Effector CD4-positive, alpha-beta T cell (primary cell): Measurements from ENCODE around the gene IGSF6. TPM values are rescaled to one million over a fixed set of nuclear protein-coding genes. Genes with fewer than 3 reads are reported as not detected.
A peak's percentile ranks its signal among the peaks of the same experiment; 100 is the strongest.
"Not testable (repeated sequence)": the region's sequence is repeated elsewhere in the genome, so short reads cannot be mapped to it uniquely, and the experiment has no call there.

Experiments
- DNase-seq: peaks from one replicate; pipeline ENCODE4 v3.0.0-alpha.2; 2020
- total RNA-seq: gene quantifications from one replicate; lab custom pipeline; 2026; lab: John Stamatoyannopoulos, UW

Gene IGSF6, protein sequence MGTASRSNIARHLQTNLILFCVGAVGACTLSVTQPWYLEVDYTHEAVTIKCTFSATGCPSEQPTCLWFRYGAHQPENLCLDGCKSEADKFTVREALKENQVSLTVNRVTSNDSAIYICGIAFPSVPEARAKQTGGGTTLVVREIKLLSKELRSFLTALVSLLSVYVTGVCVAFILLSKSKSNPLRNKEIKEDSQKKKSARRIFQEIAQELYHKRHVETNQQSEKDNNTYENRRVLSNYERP
- not detected for total RNA-seq

DNA sequence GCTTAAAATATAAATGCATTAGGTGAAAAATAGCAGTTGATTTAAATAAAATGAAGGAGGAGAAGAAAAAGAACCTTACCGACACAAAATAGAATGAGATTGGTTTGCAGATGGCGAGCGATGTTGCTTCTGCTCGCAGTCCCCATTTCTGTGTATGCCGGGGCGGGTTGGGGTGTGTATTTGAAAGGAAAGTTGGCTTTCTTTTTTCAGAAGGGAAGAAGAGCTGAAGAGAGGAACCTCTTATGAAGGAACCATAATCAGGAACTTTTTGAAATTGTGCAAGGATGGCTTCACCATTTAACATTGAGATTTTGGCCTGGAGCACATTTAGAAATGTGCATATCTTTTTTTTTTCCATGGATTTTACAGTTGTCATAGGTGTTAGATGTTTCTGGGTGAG lies at the start of gene IGSF6:
Gene IGSF6 (minus strand): TSS at position 156 of the 400 bp plus-strand sequence. CDS start 10 bp downstream, at position 146.
- no peak for DNase-seq

DNA sequence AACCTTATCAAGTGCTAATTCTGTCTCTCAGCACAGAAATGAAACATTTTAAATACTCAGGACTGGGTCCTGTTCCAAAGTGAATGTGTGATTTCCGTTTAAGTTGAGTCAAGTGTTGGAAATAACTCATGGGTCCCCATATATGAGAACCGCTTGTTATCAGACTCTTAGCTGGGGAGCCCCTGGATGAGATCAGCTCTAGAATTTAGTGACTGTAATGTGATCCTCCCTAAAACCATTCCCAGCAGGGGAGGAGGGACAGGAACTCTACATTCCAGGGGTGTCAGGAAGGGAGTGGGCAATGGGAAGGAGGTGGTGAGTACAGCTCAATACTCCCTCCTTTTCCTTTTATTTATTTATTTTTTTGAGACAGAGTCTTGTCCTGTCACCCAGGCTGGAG lies 48.9 kb upstream of the IGSF6 start:
- DNase-seq: no peak

DNA sequence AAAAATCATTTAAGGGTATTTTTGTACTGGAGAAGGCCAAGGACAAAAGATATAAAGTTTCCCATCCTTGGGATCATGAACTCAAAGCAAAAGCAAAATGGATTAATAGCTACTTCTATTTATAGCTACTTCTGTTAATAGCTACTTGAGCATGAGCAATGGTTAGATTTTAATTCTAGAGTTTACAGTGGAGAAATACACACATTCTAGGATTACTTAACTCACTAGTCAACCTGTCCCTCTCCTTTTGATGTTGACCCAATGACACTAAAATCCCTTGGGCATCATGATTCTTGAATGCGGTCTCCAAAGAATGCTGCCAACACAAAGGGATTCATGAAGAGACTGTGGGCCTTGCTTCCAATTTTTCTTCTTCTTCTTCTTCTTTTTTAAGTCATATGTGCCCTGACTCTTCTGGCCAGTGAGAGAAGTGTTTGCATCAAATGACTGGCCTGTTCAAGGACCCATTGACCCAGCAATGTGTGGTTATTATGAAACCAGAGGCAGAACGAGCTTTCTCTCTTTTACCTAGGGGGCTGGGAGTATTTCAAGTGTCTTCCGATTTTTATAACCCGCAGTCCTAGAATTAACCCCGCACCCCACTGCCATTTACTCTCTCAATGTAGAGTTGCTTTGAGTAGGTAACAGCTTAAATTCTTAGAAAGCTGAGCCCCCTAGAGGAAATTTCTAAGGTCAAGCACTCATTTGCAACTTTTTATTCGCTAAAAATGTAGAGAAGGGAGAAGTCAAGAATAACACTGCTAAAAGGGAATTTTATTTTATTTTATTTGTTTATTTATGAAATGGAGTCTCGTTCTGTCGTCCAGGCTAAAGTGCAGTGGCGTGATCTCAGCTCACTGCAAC lies 46.0 kb upstream of the IGSF6 start:
- DNase-seq: no peak

DNA sequence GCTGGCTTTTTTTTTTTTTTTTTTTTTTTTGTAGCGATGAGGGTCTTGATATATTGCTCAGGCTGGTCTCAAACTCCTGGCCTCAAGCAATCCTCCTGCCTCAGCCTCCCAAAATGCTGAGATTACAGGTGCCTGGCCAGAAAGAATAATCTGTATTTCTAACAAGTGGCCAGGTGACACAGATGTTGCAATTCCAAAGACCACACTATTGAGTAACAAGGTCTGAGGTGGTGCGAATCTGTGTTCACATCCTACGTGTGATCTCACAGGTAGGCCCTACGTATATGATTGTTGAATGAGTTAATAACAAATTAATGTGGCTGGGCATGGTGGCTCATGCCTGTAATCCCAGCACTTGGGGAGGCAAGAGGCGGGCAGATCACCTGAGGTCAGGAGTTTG lies 44.6 kb upstream of the IGSF6 start:
- no peak for DNase-seq

DNA sequence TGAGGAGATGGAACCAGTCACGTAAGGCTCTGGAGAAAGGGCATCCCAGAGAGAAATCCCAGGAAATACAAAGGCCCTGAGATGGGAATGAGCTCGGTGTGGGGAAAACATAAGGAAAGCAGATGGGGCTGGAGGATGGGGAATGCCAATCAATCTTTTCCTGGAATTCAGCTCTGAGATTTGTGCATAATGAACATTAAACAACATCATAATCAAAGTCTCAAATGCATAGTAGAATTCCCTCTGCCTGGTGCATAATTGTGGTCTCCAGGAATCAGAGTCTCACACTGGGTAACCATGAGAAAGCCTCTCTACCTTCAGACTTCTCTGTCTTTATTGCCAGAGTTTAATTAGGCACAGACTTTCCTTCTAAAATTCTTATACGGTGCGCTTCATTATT lies 42.2 kb upstream of the IGSF6 start:
- no peak for DNase-seq

DNA sequence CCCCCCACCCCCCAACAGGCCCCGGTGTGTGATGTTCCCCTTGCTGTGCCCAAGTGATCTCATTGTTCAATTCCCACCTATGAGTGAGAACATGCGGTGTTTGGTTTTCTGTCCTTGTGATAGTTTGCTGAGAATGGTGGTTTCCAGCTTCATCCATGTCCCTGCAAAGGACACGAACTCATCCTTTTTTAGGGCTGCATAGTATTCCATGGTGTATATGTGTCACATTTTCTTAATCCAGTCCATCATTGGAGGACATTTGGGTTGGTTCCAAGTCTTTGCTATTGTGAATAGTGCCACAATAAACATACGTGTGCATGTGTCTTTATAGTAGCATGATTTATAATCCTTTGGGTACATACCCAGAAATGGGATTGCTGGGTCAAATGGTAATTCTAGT lies 38.6 kb upstream of the IGSF6 start:
- DNase-seq: not testable (repeated sequence)

DNA sequence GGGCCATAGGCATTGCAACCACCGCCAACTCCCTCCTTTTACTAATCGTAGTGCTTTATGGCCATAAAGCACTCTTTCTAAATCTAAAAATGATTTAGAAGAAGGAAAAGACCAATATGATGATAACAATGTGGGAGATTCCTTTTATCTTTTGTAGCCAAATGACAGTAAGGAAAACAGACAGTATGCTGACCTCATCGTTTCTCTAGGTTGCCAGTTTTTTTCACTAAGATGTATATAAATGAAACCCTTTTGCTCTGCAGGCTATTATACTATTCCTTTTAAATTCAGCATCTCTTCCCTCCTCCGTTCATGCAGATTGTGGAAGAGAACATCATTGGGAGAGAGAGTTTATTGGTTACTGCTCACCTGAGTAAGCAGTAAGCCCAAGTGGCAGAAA lies 36.7 kb upstream of the IGSF6 start:
- DNase-seq: no peak

DNA sequence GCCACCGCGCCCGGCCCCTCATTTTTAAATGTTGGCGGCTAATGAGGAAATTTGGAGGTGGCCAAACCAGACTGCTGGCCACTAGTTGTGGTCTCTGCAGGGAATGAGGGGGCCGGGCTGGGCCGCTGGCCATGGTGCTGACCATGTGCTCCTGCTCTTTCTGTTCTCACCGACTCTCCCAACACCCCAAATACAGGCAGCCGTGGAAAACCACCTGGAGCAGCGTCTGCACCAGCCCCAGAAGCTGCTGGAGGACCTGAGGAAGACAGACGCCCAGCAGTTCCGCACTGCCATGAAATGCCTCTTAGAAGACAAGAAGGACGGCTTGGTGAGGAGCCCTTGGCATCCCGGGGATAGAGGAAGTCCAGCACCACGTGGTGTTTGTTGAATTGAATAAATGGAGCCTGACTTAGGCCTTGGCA lies 32.6 kb upstream of the IGSF6 start:
- DNase-seq: no peak

DNA sequence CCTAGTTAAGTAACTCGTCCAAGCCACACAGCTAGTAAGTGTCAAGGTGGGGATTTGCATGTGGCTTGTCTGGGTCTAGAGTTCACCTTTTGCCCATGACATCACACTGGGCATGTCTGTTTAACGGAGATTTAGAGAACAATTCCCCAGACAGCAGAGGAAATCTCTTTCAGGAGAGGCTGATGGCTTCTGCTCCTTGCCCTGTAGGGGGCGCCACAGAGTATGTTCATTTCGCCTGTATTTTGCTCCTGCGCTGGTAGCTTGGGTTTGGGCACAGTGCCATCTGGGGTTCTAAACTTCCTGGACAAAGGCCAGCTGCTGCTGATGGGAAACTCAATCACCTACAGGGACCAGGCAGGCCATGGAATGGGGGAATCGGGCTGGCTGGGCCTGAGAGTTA lies 31.8 kb upstream of the IGSF6 start:
- peak; percentile 6 for DNase-seq

DNA sequence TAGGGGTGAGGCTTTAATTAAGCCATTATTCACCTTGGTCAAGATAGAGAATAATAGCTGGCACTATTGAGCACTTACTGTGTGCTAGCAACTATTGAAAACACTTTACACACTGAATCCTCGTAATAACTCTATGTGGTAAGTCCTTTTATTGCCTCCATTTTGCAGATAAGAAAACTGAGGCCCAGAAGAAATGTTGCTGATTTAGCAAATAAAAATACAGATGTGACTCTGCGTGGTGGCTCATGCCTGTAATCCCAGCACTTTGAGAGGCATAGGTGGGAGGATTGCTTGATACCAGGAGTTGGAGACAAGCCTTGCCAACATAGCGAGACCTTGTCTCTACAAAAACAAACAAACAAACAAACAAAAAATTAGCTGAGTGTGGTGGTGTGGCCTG lies 30.8 kb upstream of the IGSF6 start:
- DNase-seq: no peak

DNA sequence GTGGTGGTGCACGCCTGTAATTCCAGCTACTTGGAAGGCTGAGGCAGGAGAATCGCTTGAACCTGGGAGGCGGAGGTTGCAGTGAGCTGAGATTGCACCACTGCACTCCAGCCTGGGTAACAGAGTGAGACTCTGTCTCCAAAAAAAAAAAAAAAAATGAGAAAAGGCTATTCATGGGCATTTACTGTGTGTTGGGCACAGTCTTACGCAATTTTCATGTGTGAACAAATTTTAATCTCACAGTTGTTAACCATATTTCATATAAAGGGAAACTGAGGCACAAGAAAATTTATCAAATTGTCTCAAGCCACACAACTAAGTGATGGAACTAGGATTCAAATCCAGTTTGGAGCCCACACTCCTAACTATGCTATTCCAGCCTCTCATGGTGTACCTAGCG lies 28.3 kb upstream of the IGSF6 start:
- DNase-seq: not testable (repeated sequence)

DNA sequence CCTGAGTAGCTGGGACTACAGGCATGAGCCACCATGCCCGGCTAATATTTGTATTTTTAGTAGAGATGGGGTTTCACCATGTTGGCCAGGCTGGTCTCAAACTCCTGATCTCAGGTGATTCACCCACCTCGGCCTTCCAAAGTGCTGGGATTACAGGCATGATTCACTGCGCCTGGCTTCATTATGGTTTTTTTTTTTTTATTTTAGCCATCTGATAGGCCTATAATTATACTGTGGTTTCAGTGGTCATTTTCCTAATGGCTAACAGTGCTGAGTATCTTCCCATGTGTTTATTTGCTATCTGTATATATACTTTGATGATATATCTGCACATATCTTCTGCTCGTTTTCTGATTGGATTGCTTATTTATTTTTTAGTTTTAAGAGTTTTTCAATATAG lies 22.0 kb upstream of the IGSF6 start:
- not testable (repeated sequence) for DNase-seq

DNA sequence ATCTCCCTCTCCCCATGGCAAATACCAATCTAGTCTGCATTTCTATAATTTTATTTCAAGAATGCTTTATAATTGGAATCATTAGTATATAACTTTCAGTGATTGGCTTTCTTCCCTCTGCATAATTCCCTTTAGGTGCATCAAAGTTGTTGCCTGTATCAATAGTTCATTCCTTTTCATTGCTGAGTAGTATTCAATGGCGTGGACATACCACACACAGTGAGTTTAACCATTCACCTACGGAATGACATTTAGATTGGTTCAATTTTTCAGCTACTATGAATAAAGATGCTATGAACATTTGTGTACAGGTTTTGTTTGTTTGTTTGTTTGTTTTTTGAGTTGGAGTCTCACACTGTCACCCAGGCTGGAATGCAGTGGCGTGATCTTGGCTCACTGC lies 21.1 kb upstream of the IGSF6 start:
- DNase-seq: no peak

DNA sequence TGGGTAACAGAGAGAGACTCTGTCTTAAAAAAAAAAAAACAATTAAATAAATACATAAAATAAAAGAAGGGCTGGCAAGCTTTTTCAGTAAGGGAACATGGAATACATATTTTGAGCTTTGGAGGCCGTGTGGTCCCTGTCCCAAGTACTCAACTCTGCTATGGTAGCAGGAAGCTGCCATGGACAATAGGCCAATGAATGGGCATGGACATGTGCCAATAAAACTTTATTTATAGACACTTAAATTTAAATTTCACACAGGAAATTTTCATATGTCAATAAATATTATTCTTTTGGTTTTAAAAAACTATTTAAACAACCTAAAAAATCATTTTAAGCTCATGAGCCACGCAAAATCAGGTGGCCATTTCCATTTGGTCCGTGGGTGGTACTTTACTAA lies 15.2 kb upstream of the IGSF6 start:
- no peak for DNase-seq

DNA sequence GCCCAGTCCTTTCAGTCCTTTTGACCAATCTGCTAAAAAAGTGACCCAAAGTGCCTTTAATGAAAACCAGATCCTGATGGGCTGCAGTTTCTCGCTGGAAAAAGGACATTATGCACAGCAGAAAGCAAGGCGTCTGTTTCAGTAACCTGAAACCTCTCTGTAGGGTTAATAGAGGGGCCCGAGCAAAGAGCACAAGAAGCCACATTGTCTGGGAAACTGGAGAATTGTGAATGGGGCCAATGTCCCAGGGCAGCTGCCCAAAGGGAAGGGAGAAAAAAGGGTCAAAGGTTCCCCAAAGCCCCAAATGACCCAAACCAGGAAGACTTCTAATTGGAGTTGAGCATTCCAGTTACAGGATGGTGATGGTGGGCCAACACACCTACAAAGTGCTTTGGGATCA lies 14.4 kb upstream of the IGSF6 start:
- no peak for DNase-seq

DNA sequence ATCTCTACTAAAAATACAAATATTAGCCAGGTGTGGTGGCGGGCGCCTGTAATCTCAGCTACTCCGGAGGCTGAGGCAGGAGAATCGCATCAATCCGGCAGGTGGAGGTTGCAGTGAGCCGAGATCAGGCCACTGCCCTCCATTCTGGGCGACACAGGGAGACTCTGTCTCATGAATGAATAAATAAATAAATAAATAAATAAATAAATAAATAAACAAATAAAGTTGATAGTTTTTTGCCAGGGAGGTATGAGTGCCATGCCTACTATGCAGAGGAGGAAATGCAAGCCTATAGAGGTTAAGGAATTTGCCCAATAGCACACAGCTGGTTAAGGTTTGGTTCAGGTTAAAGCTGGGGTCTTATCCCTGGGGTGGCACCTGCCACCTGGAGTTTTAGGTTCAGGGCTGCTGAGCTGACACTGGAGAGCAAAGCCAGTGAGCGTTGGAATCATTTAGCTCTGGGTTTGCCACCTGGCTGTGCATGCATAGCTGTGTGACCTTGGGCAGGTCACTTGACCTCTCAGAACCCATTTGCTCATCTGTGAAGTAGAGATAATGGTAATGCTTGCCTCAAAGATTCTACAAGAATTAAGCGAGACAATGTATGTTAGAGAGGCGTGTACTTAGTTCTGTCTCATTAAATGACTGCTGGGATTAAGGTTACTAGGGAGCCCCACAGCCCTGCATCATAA lies 12.5 kb upstream of the IGSF6 start:
- no peak for DNase-seq

DNA sequence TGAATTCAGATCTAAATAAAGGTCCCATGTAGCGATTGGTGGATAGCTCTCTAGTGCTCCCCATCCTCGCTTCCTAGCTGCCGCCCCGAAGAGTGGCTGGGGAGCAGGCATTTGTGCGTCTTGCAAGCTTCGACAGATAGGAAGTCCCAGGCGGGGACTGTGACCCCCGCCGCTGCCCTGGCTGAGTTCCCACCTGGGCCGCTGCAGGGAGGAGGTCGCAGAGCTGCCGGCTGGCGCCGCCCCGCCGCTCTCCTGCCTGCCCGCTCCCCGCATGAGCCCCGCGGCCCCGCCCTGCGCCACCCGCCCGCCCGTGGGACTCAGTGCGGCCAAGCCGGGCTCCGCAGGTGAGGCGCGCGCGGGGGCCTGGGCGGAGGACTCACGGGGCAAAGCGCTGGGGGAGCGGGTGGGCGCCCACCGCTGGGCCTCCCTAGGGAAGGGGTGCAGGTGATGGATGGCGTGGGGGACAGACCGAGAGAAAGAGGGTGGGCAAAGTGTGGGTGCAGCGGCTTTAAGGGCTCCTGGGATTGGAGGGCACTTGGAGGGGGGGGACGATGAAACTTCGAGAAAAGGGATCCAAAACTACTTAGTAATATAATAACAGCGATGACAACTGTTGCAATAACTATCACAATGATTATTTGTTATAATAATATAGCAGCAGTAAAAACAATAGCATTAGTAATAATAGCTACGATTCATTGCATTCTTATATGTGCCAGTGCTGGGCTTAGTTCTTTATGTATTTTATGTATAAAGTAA lies 11.7 kb upstream of the IGSF6 start, which contains the start of gene OTOA:
Gene OTOA (plus strand): TSS at position 80 of the 759 bp plus-strand sequence. CDS start 14,547 bp downstream, outside the sequence.
- peak; percentile 18 for DNase-seq

DNA sequence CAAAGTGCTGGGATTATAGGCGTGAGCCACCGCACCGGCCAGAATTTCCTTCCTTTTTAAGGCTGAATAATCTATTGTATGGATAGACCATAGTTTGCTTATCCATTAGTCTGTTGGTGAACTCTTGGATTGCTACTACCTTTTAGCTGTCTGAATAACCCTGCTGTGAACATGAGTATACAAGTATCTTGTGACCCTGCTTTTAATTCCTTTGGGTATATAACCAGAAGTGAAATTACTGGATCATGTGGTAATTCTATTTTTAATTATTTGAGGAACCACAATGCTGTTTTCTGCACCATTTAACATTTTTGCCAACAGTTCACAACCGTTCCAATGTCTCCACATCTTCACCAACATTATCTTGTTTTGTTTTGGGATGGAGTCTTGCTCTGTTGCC lies 6.7 kb upstream of the IGSF6 start:
- DNase-seq: no peak

DNA sequence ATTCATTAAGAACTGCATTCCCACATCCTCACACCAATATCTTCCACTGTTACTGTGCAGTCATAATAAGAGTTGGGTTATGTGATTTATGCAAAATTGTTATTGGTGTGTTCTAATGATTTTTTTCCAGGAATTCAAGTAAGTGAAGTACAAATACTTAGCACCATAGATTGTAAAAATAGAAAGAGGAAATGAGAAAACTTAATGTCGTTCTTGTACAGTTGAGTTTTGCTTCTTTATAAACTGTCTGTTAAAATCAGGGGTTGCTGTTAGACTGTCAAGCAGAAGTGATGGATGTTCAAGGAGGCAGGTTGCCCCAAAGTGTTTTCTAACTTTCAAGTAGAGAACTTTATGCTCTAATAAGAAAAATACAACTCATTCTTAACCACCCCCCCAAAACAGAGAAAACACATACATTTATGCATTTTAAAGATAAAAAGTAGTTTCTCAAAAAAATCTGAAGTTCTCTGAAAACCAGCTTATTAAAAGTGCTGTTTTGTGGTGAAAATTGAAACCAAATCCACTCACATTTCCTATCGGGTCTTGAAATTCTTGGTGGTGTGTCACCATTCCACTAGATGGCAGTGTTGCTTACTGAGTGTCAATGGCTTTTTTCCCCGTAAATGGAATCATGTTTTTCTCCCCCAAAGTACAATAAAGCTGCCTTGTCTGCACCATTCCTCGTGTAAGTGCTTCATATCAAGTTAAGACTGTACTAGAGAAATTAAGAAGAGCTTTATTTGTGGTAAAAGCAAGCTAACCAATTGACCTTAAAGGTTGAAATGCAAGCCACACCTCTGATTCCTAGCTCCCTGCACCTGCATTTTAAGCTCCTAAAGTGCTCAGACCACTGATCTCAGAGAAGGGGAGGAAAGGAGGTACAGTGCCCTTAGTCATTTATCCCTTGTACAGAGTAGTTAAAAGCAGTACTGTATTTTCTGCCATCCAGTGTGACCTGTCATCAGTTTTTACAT lies 4.7 kb upstream of the IGSF6 start:
- DNase-seq: peak; percentile 45

DNA sequence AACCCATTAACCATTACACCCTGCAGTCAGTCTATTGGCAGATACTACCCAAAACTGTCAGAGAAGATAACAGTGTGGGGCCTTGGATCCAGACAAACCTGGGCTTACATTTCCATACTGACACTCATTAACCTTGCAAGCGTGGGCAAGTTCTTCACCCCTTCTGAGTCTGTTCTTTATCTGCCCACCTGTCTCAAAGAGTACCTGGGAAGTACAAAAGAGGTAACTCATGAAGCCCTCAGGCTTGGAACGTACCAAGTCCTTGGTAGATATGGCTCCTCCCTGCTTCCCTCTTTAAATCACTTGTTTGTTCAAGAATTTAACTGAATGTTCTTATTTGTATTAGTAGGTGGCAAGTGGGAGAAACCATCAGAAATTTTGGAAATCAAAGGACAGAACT lies 2.5 kb upstream of the IGSF6 start:
- DNase-seq: no peak

DNA sequence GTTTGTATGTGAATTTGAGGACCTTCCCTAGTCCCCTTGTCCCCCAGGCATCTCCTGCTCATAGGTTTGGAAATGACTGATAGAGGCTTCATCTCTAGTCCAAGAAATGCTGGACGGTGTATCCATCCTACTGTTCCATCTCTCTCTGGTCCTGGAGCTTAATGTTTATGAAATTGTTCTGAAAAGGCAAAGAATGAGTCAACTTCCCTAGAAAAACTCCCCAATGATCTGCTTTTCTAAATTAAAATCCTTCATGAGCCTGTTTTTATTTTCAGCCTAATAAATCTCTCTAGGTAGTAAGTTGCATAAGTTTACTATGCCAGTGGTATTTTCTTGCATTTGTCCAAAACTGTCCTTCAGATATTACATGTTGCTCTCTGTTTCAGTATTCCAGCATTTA lies 2.1 kb upstream of the IGSF6 start:
- no peak for DNase-seq

DNA sequence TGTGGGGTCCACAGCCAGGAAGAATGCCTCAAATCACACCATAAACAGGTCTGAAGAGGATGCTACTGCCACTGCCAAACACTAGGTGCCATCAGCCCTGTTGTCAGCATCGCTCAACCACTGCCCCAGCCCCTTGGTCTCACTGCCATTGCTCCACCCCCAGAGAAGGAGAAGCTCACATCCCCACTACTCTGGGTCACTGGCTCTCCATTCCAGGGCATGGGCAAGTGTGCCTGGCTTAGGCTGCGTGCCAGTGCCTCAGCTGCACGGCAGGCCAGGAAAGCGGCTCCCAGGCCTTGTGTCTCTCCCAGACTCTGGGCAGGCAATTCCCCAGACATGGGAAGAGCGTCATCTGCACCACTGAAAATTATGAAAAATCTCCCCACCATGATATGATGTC lies 1.2 kb upstream of the IGSF6 start:
- no peak for DNase-seq
